Transverse colon (tissue), 4 donors: ENCODE results near the gene RABL6. TPM values are rescaled to one million over a fixed set of nuclear protein-coding genes. Genes with fewer than 3 reads are reported as not detected.

Experiments used
- DNase-seq: peaks from one replicate; pipeline ENCODE4 v3.0.0-alpha.2; 2019
- H3K27ac ChIP-seq, 4 donors: fragments of 200-600 bp; sonication (generic); 2 replicates each; pipeline ENCODE4 v1.5.1; 2016 to 2018; ENCODE audit warnings: inconsistent platforms in 4 of 4
- H3K27me3 ChIP-seq: fragments of 200-600 bp; sonication (generic); 2 replicates; pipeline ENCODE4 v1.5.1; 2017; ENCODE audit warnings: inconsistent platforms
- H3K36me3 ChIP-seq, 4 donors: fragments of 200-600 bp; sonication (generic); 2 replicates each; pipeline ENCODE4 v1.5.1; 2017 to 2019; ENCODE audit warnings: inconsistent platforms in 4 of 4
- H3K4me1 ChIP-seq, 4 donors: fragments of 200-600 bp; sonication (generic); 2 replicates each; pipeline ENCODE4 v1.5.1; 2017 to 2020; ENCODE audit warnings: inconsistent platforms in 4 of 4
- H3K4me3 ChIP-seq, 4 donors: fragments of 200-600 bp; sonication (generic); 1 replicate in 1 of 4; 2 replicates in 3 of 4; pipeline versions ENCODE4 v1.5.1 to v1.6.1; 2017 to 2019; ENCODE audit warnings: inconsistent platforms in 4 of 4
- H3K9me3 ChIP-seq, 2 donors: fragments of 200-600 bp; sonication (generic); 2 replicates each; pipeline ENCODE4 v1.5.1; 2017 to 2019; ENCODE audit warnings: inconsistent platforms in 2 of 2
- EP300 ChIP-seq: sonication (generic); formaldehyde crosslinking; IDR thresholded peaks from one replicate; pipeline ENCODE4 v1.6.1; 2017; ENCODE audit warnings: antibody characterized with exemption, low read depth
- POLR2A ChIP-seq: fragments of 450-650 bp; IDR thresholded peaks from one replicate; pipeline ENCODE4 v1.6.1; 2016; ENCODE audit warnings: antibody characterized with exemption, mild to moderate bottlenecking, moderate library complexity
- POLR2AphosphoS5 ChIP-seq, 3 donors: sonication (generic); formaldehyde crosslinking; IDR thresholded peaks; one replicate each; pipeline ENCODE4 v1.6.1; 2016; ENCODE audit warnings: antibody characterized with exemption in 3 of 3
- WGBS, 2 donors: methylation state at CpG; one replicate each; pipeline ENCODE4 v1.1.5; 2018; ENCODE audit warnings: low coverage in 1 of 2; 5-methylcytosine and 5-hydroxymethylcytosine counted together
- in situ Hi-C, 4 donors: fragments of 200-750 bp; cut with MboI; loops; one replicate each; pipeline versions ENCODE4 v1.15.0 to v1.15.1; 2017; ENCODE audit warnings: low sequenced_read_pairs in 3 of 4, low pct_ligation_motif_present in 1 of 4, low pct_unique_long_range_greater_than_20kb in 1 of 4
- intact Hi-C: fragments of 100-400 bp; cut with DNase I; formaldehyde crosslinking; loops from one replicate; pipeline ENCODE4 v1.15.1; 2023; ENCODE audit warnings: low total_unique reads
- total RNA-seq, 4 donors: library from RNA; depleted of rRNA; stranded (reverse); fragments of >200 nt; gene quantifications; one replicate each; pipeline ENCODE4 v1.1.0, GENCODE V29; 2016
- TF ChIP-seq, protein P1 (sequence below), 5 experiments: fragments of 200-600 bp in 3 of 5; fragments of 450-650 bp in 2 of 5; sonication (generic) in 3 of 5; IDR thresholded peaks; 1 replicate in 2 of 5; 2 replicates in 3 of 5; pipeline ENCODE4 v1.5.1; 2016 to 2017; ENCODE audit warnings: antibody characterized with exemption in 5 of 5, inconsistent platforms in 3 of 5, mild to moderate bottlenecking in 2 of 5, moderate library complexity in 1 of 5

The RABL6 gene
- total RNA-seq, 4 donors from 2014 or later = 71.3 to 227 (median 160) TPM

DNA sequence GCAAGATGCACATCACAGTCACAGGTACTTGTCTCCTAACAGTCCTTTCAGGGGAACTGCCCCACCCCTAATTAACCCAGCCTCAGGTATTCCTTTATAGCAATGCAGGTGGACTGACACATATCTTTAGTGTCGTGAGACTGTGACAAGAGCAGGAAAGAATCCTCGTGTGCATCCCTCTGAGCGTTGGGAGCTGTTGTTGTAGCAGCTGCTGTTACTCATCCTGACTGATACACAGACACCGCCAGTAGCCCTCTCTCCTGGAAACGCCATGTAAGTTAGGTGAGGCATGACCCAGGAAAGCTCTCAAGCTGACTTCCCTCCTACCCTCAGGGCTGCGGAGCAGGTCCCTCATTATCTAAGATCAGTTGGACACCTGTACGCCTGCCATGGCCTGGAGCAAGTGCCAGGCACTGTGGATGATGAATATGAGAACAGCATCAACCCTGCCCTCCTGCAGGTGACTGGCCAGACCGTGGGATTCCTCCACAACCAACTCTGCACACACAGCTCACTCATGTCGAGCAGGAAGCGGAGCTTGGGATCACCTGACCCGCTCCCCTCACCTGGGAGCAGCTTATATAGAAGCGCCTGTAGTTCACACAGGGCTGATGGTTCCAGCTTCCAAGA, 33.2 kb upstream of the RABL6 start:
- in situ Hi-C loops (loop anchor here in 2 of 4 donors (25.0 kb wide), 1 partner anchor 263 kb away; the partner anchor contains the start of genes ABCA2 (in 2 of the 2), FUT7 (in 2 of the 2) and NPDC1 (in 2 of the 2)), intact Hi-C loops (no loop called here)
- no peaks in the 10 kb centered on the region for H3K36me3 ChIP-seq
- no peak overlapping the region for H3K4me3 ChIP-seq
- no peak for TF ChIP-seq EP300
- TF ChIP-seq, protein P1, sequence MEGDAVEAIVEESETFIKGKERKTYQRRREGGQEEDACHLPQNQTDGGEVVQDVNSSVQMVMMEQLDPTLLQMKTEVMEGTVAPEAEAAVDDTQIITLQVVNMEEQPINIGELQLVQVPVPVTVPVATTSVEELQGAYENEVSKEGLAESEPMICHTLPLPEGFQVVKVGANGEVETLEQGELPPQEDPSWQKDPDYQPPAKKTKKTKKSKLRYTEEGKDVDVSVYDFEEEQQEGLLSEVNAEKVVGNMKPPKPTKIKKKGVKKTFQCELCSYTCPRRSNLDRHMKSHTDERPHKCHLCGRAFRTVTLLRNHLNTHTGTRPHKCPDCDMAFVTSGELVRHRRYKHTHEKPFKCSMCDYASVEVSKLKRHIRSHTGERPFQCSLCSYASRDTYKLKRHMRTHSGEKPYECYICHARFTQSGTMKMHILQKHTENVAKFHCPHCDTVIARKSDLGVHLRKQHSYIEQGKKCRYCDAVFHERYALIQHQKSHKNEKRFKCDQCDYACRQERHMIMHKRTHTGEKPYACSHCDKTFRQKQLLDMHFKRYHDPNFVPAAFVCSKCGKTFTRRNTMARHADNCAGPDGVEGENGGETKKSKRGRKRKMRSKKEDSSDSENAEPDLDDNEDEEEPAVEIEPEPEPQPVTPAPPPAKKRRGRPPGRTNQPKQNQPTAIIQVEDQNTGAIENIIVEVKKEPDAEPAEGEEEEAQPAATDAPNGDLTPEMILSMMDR (IDR thresholded peaks at IDR 0.05) = no peak
- no peak for DNase-seq
- no peak overlapping the region for H3K27ac ChIP-seq
- H3K4me1 ChIP-seq = peaks cover 0 to 9% (median 4%) of the 10 kb centered on the region in 4 donors
- 93% methylated on average over 12 of the region's 12 CpGs; no CpG with 5 or more reads in 1 of the 2 donors for WGBS, 2 donors
- H3K27me3 ChIP-seq = no peaks in the 10 kb centered on the region
- H3K9me3 ChIP-seq = no peaks in the 10 kb centered on the region

DNA sequence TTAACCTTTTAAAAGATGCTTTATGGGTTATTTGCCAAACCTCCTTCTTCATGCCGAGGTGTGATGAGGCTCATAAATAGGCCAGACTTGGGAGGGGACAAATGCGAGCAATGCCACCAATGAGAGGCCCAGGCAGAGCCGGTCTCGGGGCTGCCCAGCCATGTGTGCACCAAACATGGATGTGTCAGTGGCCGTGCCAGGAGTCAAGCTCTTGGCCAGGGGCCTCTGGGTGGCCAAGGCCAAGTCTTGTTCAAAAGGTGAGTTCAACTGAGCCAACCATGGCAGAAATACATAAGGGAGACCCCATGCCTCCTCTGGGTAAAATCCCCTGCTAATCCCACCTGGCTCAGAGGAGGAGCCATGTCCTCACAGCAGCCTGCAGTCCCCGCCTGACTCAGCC, 32.6 kb upstream of the RABL6 start:
- TF ChIP-seq POLR2AphosphoS5 (IDR thresholded peaks at IDR 0.05) (no peak), POLR2A (no peak), EP300 (no peak)
- TF ChIP-seq, protein P1 (IDR thresholded peaks at IDR 0.05) = no peak
- no peak for DNase-seq
- 93% methylated on average over 6 of the region's 6 CpGs; no CpG with 5 or more reads in 1 of the 2 donors for WGBS, 2 donors

DNA sequence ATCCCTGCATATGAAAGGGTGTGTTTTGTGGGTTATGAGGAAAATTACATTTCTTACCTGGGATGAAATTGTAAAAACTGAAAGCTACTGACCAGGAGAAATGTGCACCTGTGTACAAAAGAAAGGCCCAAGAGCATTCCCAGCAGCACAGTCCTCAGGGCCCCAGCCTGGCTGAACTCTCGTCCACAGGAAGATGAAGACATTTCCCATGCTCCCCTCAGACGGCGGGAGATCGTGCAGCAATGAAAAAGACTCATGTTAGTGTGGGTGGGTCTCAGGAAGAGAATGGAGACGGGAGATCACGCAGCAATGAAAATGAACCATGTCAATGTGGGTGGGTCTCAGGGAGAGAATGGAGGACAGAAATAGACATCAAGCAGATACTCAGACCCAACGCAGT, 30.8 kb upstream of the RABL6 start:
- DNase-seq = no peak
- peaks cover 0 to 6% (median 3%) of the 10 kb centered on the region in 4 donors for H3K4me1 ChIP-seq
- no peak for TF ChIP-seq EP300
- TF ChIP-seq POLR2AphosphoS5 (IDR thresholded peaks at IDR 0.05) = no peak
- TF ChIP-seq, protein P1 (IDR thresholded peaks at IDR 0.05) = no peak
- no peak for TF ChIP-seq POLR2A
- H3K27ac ChIP-seq = peak overlapping the region; percentile 8 to 55 (median 25)
- no peaks in the 10 kb centered on the region for H3K9me3 ChIP-seq
- no peaks in the 10 kb centered on the region for H3K36me3 ChIP-seq
- in situ Hi-C loops (loop anchor here in 2 of 4 donors (25.0 kb wide), 1 partner anchor 260 kb away; the partner anchor contains the start of genes ABCA2 (in 2 of the 2), FUT7 (in 2 of the 2) and NPDC1 (in 2 of the 2)), intact Hi-C loops (no loop called here)
- 0 to 48% methylated on average over 1 to 7 of the region's 7 CpGs for WGBS, 2 donors
- H3K27me3 ChIP-seq = no peaks in the 10 kb centered on the region
- no peak overlapping the region for H3K4me3 ChIP-seq

More for the DNA sequence above, 32.6 kb upstream of the RABL6 start:
- in situ Hi-C loops = loop anchor here in 2 of 4 donors (25.0 kb wide), 1 partner anchor 262 kb away; the partner anchor contains the start of genes ABCA2 (in 2 of the 2), FUT7 (in 2 of the 2) and NPDC1 (in 2 of the 2)
- intact Hi-C loops = no loop called here
- Histone ChIP-seq H3K36me3 (no peaks in the 10 kb centered on the region), H3K9me3 (no peaks in the 10 kb centered on the region), H3K27me3 (no peaks in the 10 kb centered on the region), H3K4me3 (no peak overlapping the region), H3K27ac (no peak overlapping the region), H3K4me1 (peaks cover 0 to 6% (median 3%) of the 10 kb centered on the region in 4 donors)

DNA sequence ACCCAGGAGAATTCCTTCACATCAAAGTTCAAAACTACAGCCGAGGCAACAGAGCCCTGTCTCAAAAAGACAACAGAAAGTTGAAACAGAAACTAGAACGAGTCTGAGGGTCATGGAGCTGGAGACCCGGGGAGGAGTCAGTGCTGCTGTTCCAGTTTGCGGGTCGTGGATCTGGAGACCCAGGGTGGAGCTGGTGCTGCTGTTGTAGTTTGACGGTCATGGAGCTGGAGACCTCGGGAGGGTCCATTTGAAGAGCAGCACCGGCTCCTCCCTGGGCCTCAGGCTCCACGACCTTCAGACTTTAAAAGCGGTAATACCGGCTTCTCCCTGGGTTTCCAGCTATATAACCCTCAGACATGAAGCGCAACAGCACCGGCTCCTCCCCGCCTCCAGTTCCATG, 30.4 kb upstream of the RABL6 start:
- peak overlapping the region; percentile 8 to 55 (median 25) for H3K27ac ChIP-seq
- H3K4me1 ChIP-seq = peaks cover 0 to 6% (median 3%) of the 10 kb centered on the region in 4 donors
- intact Hi-C loops (no loop called here), in situ Hi-C loops (loop anchor here in 2 of 4 donors (25.0 kb wide), 1 partner anchor 260 kb away; the partner anchor contains the start of genes ABCA2 (in 2 of the 2), FUT7 (in 2 of the 2) and NPDC1 (in 2 of the 2))
- TF ChIP-seq POLR2AphosphoS5 (IDR thresholded peaks at IDR 0.05) (peak in 1 of 3 donors; percentile 20), EP300 (no peak)
- no peak overlapping the region for H3K4me3 ChIP-seq
- DNase-seq = peak; percentile 74
- H3K36me3 ChIP-seq = no peaks in the 10 kb centered on the region
- H3K9me3 ChIP-seq = no peaks in the 10 kb centered on the region
- no peaks in the 10 kb centered on the region for H3K27me3 ChIP-seq
- WGBS, 2 donors = 45 to 54% methylated on average over 5 to 14 of the region's 14 CpGs
